ENCODE measurements around the gene CALCB.

- no peak for TF ChIP-seq CTCF (IDR thresholded peaks at IDR 0.05; ENCODE audit: low read depth, low read length)
- no peak for TF ChIP-seq EZH2phosphoT487 (IDR thresholded peaks at IDR 0.05; ENCODE audit: low read depth)
Measured at GRCh38 chr11:15059132-15059915, 14.1 kb upstream of the CALCB start.

All from OCI-LY3 (cell line).